ENCODE measurements around the gene ABI3.

- TF ChIP-seq CTCF (IDR thresholded peaks at IDR 0.05) (no peak), ZFX (IDR thresholded peaks at IDR 0.05; ENCODE audit: borderline replicate concordance) (no peak)
Observed at GRCh38 chr17:49249890-49250522, 39.5 kb downstream of the ABI3 start.
